Fibroblast of skin of left biceps (primary cell): ENCODE measurements around the gene CFAP61.
"Not testable (repeated sequence)": the region's sequence is repeated elsewhere in the genome, so short reads cannot be mapped to it uniquely, and the experiment has no call there.

ENCODE experiments used
- DNase-seq, 2 experiments: peaks; one replicate each; pipeline ENCODE4 v3.0.0-alpha.2; 2013; ENCODE audit warnings: low read depth in 2 of 2

CFAP61 gene

GRCh38 chr20:20210327-20210726 lies 158.0 kb downstream of the CFAP61 start:
- DNase-seq, result no peak

GRCh38 chr20:20210943-20211273 lies 158.6 kb downstream of the CFAP61 start:
- DNase-seq, result no peak

- no peak for DNase-seq
Observed at GRCh38 chr20:20211274-20211987, 159.1 kb downstream of the CFAP61 start.

- DNase-seq, result no peak
Observed at GRCh38 chr20:20211988-20212518, 159.7 kb downstream of the CFAP61 start.

GRCh38 chr20:20212675-20213096 lies 160.4 kb downstream of the CFAP61 start:
- DNase-seq, result no peak

GRCh38 chr20:20213526-20214121 lies 161.3 kb downstream of the CFAP61 start:
- DNase-seq, result no peak

GRCh38 chr20:20214757-20215275 lies 162.5 kb downstream of the CFAP61 start:
- DNase-seq, result no peak

- DNase-seq, result no peak
Observed at GRCh38 chr20:20215976-20216727, 163.8 kb downstream of the CFAP61 start.

- DNase-seq, result no peak
Observed at GRCh38 chr20:20216941-20217340, 164.6 kb downstream of the CFAP61 start.

GRCh38 chr20:20217621-20218020 lies 165.3 kb downstream of the CFAP61 start:
- no peak for DNase-seq

- DNase-seq, result not testable (repeated sequence)
Observed at GRCh38 chr20:20218106-20218505, 165.8 kb downstream of the CFAP61 start.

GRCh38 chr20:20219016-20219415 lies 166.7 kb downstream of the CFAP61 start:
- DNase-seq, result no peak

- no peak for DNase-seq
Observed at GRCh38 chr20:20220134-20220533, 167.8 kb downstream of the CFAP61 start.

GRCh38 chr20:20223981-20224380 lies 171.6 kb downstream of the CFAP61 start:
- no peak for DNase-seq

- no peak for DNase-seq
Observed at GRCh38 chr20:20224806-20225205, 172.5 kb downstream of the CFAP61 start.

- DNase-seq, result no peak
Observed at GRCh38 chr20:20225325-20226043, 173.2 kb downstream of the CFAP61 start.

GRCh38 chr20:20226554-20226953 lies 174.2 kb downstream of the CFAP61 start:
- no peak for DNase-seq

- no peak for DNase-seq
Observed at GRCh38 chr20:20227013-20227571, 174.8 kb downstream of the CFAP61 start.

GRCh38 chr20:20228351-20228750 lies 176.0 kb downstream of the CFAP61 start:
- no peak for DNase-seq

GRCh38 chr20:20229595-20229994 lies 177.3 kb downstream of the CFAP61 start:
- no peak for DNase-seq

- no peak for DNase-seq
Observed at GRCh38 chr20:20230741-20231140, 178.4 kb downstream of the CFAP61 start.
